Lung (tissue), 12 donors: ENCODE measurements around the gene LBP. TPM values are rescaled to one million over a fixed set of nuclear protein-coding genes. Genes with fewer than 3 reads are reported as not detected.
"Not testable (repeated sequence)": the region's sequence is repeated elsewhere in the genome, so short reads cannot be mapped to it uniquely, and the experiment has no call there.

Source experiments
- ATAC-seq: fragments of 200-7000 bp; cut with Tn5 transposase; one replicate; pipeline ENCODE4 v1.9.1; 2020; ENCODE audit warnings: moderate number of reproducible peaks; ENCODE audit not compliant: insufficient read depth, low FRiP score
- DNase-seq, 3 donors: peaks; one replicate each; pipeline ENCODE4 v3.0.0-alpha.2; 2013 to 2017
- H3K27ac ChIP-seq, 2 donors: one replicate each; pipeline ENCODE4 v1.5.1; 2013; ENCODE audit warnings: mild to moderate bottlenecking in 2 of 2, moderate library complexity in 2 of 2, control low read depth in 1 of 2, inconsistent platforms in 1 of 2, low read depth in 1 of 2, low read length in 1 of 2
- H3K27me3 ChIP-seq, 3 donors: one replicate each; pipeline ENCODE4 v1.5.1; 2013; ENCODE audit warnings: low read length in 2 of 3; ENCODE audit not compliant: control insufficient read depth in 3 of 3, insufficient read depth in 3 of 3
- H3K36me3 ChIP-seq, 4 donors: one replicate each; pipeline ENCODE4 v1.5.1; 2013; ENCODE audit warnings: low read length in 4 of 4, mild to moderate bottlenecking in 1 of 4, moderate library complexity in 1 of 4; ENCODE audit not compliant: control insufficient read depth in 4 of 4, insufficient read depth in 4 of 4
- H3K4me1 ChIP-seq, 5 donors: one replicate each; pipeline ENCODE4 v1.5.1; 2013; ENCODE audit warnings: low read length in 5 of 5, mild to moderate bottlenecking in 2 of 5, moderate library complexity in 1 of 5; ENCODE audit not compliant: control insufficient read depth in 5 of 5, insufficient read depth in 5 of 5
- H3K4me3 ChIP-seq: one replicate; pipeline ENCODE4 v1.5.1; 2013; ENCODE audit warnings: mild to moderate bottlenecking, control low read depth, moderate library complexity
- H3K9ac ChIP-seq, 2 donors: one replicate each; pipeline ENCODE4 v1.5.1; 2013; ENCODE audit warnings: low read length in 2 of 2, control low read depth in 1 of 2; ENCODE audit not compliant: insufficient read depth in 1 of 2
- H3K9me3 ChIP-seq, 4 donors: one replicate each; pipeline ENCODE4 v1.5.1; 2013; ENCODE audit warnings: low read length in 3 of 4, mild to moderate bottlenecking in 1 of 4, moderate library complexity in 1 of 4; ENCODE audit not compliant: control insufficient read depth in 4 of 4, insufficient read depth in 3 of 4
- CTCF ChIP-seq: IDR thresholded peaks from 2 replicates; pipeline ENCODE4 v1.5.1; 2012; ENCODE audit warnings: mild to moderate bottlenecking; ENCODE audit errors: control extremely low read depth, extremely low read depth
- WGBS, 2 donors: extraction: QIAGEN DNeasy Blood & Tissue Kit; methylation state at CpG; one replicate each; pipeline ENCODE4 v1.1.7; 2013; 5-methylcytosine and 5-hydroxymethylcytosine counted together
- polyA plus RNA-seq, 2 donors: library from polyadenylated mRNA; stranded (reverse); fragments of 200-250 nt; gene quantifications; one replicate each; pipeline ENCODE4 v1.2.1, GENCODE V29; 2013
- total RNA-seq, 2 donors: library from RNA; depleted of rRNA in 1 of 2; stranded (reverse); fragments of >200 nt in 1 of 2; gene quantifications; one replicate each; pipeline ENCODE4 v1.2.1, GENCODE V29; 2014 to 2021
- donor health status: control.
- donor health status: control.
- donor health status: Bipolar disorder and iron deficiency.
- donor health status: healthy.
- donor health status: DM: yes; HTN: yes; CAD: no.

The LBP gene
- total and polyA plus RNA-seq, 4 donors, result 0.30 to 4.8 (median 0.98) TPM; not detected in 1

- DNase-seq, result no peak
Observed at GRCh38 chr20:38311491-38311890, 34.8 kb upstream of the LBP start.

GRCh38 chr20:38313676-38314075, 32.6 kb upstream of the LBP start:
- no peak overlapping the region for H3K4me3 ChIP-seq
- no peak overlapping the region for H3K27ac ChIP-seq
- ATAC-seq, result no peak
- no peaks in the 10 kb centered on the region for H3K36me3 ChIP-seq
- 94 to 98% methylated on average over 2 of the region's 2 CpGs for WGBS, 2 donors
- no peak for TF ChIP-seq CTCF
- H3K9me3 ChIP-seq, result peaks cover 0 to 4% (median 0%) of the 10 kb centered on the region in 4 donors
- H3K9ac ChIP-seq, result no peak overlapping the region
- H3K4me1 ChIP-seq, result no peaks in the 10 kb centered on the region
- no peaks in the 10 kb centered on the region for H3K27me3 ChIP-seq
- DNase-seq, result no peak

More at GRCh38 chr20:38311491-38311890, 34.8 kb upstream of the LBP start:
- H3K4me1 ChIP-seq, result no peaks in the 10 kb centered on the region
- H3K27ac ChIP-seq, result no peak overlapping the region
- H3K9me3 ChIP-seq, result peaks cover 0 to 4% (median 0%) of the 10 kb centered on the region in 4 donors
- no peaks in the 10 kb centered on the region for H3K27me3 ChIP-seq
- no peak overlapping the region for H3K4me3 ChIP-seq
- no peak overlapping the region for H3K9ac ChIP-seq
- H3K36me3 ChIP-seq, result no peaks in the 10 kb centered on the region
- no peak for ATAC-seq
- 57% methylated on average over 3 of the region's 3 CpGs for WGBS, 2 donors
- no peak for TF ChIP-seq CTCF

GRCh38 chr20:38314350-38314749, 31.9 kb upstream of the LBP start:
- H3K27me3 ChIP-seq, DNase-seq, H3K4me3 ChIP-seq, H3K27ac ChIP-seq, H3K9ac ChIP-seq, ATAC-seq, H3K4me1 ChIP-seq, H3K9me3 ChIP-seq, H3K36me3 ChIP-seq: not testable (repeated sequence)
- 93 to 99% methylated on average over 1 of the region's 1 CpG for WGBS, 2 donors

GRCh38 chr20:38315290-38315966, 30.9 kb upstream of the LBP start:
- Histone ChIP-seq H3K9me3 (peaks cover 0 to 2% (median 0%) of the 10 kb centered on the region in 4 donors), H3K27ac (no peak overlapping the region), H3K4me1 (no peaks in the 10 kb centered on the region), H3K4me3 (no peak overlapping the region), H3K9ac (no peak overlapping the region), H3K27me3 (peaks cover 0 to 2% (median 0%) of the 10 kb centered on the region in 3 donors), H3K36me3 (no peaks in the 10 kb centered on the region)
- no peak for TF ChIP-seq CTCF
- peak; percentile 29 to 66 (median 53) for DNase-seq
- WGBS, 2 donors, result 70 to 73% methylated on average over 5 of the region's 5 CpGs
- no peak for ATAC-seq
